SJCRH30 (cell line): ENCODE results near the gene HIBCH. TPM values are rescaled to one million over a fixed set of nuclear protein-coding genes. Genes with fewer than 3 reads are reported as not detected.
"Not testable (repeated sequence)": the region's sequence is repeated elsewhere in the genome, so short reads cannot be mapped to it uniquely, and the experiment has no call there.

ENCODE experiments used
- DNase-seq, 2 experiments: peaks; one replicate each; pipeline ENCODE4 v3.0.0-alpha.2; 2015 to 2020
- H3K27ac ChIP-seq: fragments of 250-450 bp; sonication (Bioruptor Pico); 2 replicates; pipeline ENCODE4 v1.5.1; 2020; ENCODE audit warnings: mild to moderate bottlenecking, moderate library complexity
- H3K27me3 ChIP-seq: fragments of 250-450 bp; sonication (Bioruptor Pico); 2 replicates; pipeline ENCODE4 v1.5.1; 2020; ENCODE audit warnings: mild to moderate bottlenecking, moderate library complexity
- H3K36me3 ChIP-seq: fragments of 250-450 bp; sonication (Bioruptor Pico); 2 replicates; pipeline ENCODE4 v1.5.1; 2020; ENCODE audit warnings: mild to moderate bottlenecking, moderate library complexity
- H3K4me1 ChIP-seq: fragments of 250-450 bp; sonication (Bioruptor Pico); 2 replicates; pipeline ENCODE4 v1.5.1; 2020; ENCODE audit warnings: mild to moderate bottlenecking, moderate library complexity
- H3K4me3 ChIP-seq: fragments of 250-450 bp; sonication (Bioruptor Pico); 2 replicates; pipeline ENCODE4 v1.5.1; 2020; ENCODE audit warnings: mild to moderate bottlenecking, moderate library complexity
- H3K9me3 ChIP-seq: fragments of 250-450 bp; sonication (Bioruptor Pico); replicated peaks from 2 replicates; pipeline ENCODE4 v1.5.1; 2020; ENCODE audit warnings: mild to moderate bottlenecking, moderate library complexity
- total RNA-seq: library from RNA; depleted of rRNA; stranded (reverse); fragments of >200 nt; shearing (Covaris generic); gene quantifications from 2 replicates; pipeline ENCODE4 v1.2.3, GENCODE V29; 2014; rRNA removed

Gene HIBCH, protein sequence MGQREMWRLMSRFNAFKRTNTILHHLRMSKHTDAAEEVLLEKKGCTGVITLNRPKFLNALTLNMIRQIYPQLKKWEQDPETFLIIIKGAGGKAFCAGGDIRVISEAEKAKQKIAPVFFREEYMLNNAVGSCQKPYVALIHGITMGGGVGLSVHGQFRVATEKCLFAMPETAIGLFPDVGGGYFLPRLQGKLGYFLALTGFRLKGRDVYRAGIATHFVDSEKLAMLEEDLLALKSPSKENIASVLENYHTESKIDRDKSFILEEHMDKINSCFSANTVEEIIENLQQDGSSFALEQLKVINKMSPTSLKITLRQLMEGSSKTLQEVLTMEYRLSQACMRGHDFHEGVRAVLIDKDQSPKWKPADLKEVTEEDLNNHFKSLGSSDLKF
- 58.7 and 70.9 TPM in 2 replicates for total RNA-seq

DNA sequence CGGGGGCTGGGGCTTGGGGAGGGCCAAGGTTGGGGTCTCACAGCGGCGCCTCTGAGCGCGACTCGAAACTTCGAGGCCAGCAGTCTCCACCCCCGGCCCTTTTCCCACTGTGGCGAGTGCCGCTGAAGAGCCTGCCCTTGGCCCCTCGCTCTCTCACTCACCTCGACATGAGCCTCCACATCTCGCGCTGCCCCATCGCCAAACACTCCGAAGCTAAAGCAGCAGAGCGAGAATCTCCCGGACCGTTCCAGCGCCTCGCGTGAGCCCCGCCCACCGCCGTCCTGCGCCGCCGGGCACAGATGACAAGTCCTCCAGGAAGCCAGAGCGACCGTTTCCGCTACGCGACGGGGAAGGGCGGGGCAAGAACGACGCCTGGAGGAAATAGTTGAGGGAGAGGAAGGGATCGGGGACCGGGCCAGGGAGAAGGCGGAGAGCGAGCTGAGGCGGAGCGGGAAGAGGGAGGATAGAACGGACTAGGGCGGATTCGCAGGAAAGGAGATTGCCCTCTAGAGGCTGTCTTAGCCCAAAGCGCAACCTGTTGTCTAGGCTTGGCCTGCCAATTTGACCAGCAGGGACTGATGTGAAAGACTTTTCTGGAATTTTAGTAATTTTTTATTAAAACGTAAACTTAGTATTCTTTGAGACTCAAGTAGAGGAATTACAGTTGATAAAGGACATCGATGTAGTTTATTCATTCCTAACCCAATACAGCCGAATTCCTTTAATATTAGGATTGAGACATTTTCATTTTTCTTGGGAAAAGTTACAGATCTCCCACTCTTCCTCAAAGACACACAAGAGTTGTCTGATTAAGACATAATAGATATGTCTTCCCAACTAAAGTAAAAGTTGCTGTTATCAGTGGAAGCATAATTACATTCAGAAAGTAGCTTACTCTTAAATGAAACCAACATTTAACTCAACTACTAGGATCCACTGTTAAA, at the start of gene HIBCH:
Gene HIBCH, minus strand, starts transcription at position 272 of the 944 bp plus-strand sequence. Its CDS starts 76 bp downstream, at position 196.
- Histone ChIP-seq H3K9me3 (no peaks in the 10 kb centered on the region), H3K36me3 (no peaks in the 10 kb centered on the region), H3K27ac (peak within 1 kb of the TSS; percentile 2; the same call in 1 of the 2 replicates), H3K4me3 (peak within 1 kb of the TSS; percentile 62), H3K4me1 (no peaks in the 10 kb centered on the region; the same call in 1 of the 2 replicates), H3K27me3 (no peaks in the 10 kb centered on the region)
- peak; percentile 100 for DNase-seq

DNA sequence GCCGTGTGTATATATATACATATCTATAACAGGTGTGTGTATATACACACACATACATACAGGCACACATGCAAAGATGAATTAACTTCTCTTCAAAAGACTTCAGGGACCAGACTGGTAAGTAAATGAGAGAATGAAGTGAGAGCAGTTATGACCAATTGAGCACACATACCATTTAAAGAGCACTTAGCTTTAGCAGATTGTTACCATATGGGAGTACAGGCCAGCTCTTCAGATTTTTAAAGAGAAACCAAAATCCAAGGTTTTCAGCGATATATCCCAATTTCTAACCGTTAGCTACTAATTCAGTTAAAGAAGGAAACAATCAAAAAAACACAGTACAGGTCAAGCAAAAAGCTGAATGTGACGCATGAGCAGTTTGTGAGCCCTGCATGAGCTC, 47.5 kb upstream of the HIBCH start:
- H3K27ac ChIP-seq: no peak overlapping the region
- peaks cover 37% of the 10 kb centered on the region for H3K36me3 ChIP-seq
- H3K9me3 ChIP-seq: no peaks in the 10 kb centered on the region
- no peaks in the 10 kb centered on the region for H3K27me3 ChIP-seq
- H3K4me1 ChIP-seq: no peaks in the 10 kb centered on the region
- no peak overlapping the region for H3K4me3 ChIP-seq
- DNase-seq: no peak

DNA sequence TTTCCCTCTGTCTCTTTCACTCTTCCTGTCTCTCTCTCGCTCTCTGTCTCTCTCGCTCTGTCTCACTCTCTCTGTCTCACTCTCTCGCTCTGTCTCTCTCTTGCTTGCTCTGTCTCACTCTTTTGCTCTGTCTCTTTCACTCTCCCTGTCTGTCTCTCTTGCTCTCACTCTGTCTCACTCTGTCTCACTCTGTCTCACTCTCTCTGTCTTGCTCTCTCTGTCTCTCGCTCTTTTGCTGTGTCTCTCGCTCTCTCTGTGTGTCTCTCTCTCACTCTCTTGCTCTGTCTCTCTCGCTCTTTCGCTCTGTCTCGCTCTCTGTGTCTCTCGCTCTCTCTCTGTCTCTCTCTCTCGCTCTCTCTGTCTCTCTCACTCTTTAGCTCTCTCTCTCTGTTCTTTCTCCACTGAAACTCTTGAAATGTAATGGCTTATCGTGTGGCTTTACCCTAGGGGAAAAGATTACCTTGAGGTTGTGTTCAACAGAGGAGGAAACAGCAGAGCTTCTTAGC, 46.7 kb upstream of the HIBCH start:
- H3K36me3 ChIP-seq: peaks cover 37% of the 10 kb centered on the region

DNA sequence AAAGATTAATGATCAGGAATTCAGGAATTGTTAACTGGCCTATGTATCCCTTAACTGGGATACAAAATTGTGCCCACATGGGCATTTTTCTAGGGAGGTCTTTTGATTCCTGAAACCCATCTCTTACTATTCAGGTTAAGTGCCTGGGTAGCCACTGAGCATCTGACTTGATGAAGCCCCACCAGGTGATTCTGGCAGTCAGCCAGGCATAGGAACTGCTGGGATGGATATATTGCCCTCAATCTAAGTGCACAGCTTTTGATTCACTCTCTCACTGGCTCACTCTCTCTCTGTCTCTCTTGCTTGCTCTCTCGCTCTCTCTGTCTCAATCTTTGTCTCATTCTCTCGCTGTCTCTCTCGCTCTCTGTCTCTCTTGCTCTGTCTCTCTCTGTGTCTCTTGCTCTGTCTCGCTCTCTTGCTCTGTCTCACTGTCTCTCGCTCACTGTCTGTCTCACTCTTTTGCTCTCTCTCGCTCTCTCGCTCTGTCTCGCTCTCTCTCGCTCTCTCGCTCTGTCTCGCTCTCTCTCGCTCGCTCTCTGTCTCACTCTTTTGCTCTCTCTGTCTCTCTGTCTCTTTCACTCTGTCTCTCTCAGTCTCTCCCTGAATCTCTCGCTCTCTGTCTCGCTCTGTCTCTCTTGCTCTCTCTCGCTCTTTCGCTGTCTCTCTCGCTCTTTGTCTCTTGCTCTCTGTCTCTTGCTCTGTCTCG, 46.0 kb upstream of the HIBCH start:
- H3K4me3 ChIP-seq: no peak overlapping the region
- H3K4me1 ChIP-seq: peaks cover 2% of the 10 kb centered on the region; the same call in 1 of the 2 replicates
- H3K27me3 ChIP-seq: no peaks in the 10 kb centered on the region
- peaks cover 35% of the 10 kb centered on the region for H3K36me3 ChIP-seq
- H3K27ac ChIP-seq: no peak overlapping the region
- no peaks in the 10 kb centered on the region for H3K9me3 ChIP-seq
- DNase-seq: no peak

More for the DNA sequence above, 46.7 kb upstream of the HIBCH start:
- Histone ChIP-seq H3K27me3 (no peaks in the 10 kb centered on the region), H3K4me3 (no peak overlapping the region), H3K27ac (no peak overlapping the region), H3K4me1 (no peaks in the 10 kb centered on the region), H3K9me3 (no peaks in the 10 kb centered on the region)
- no peak for DNase-seq

DNA sequence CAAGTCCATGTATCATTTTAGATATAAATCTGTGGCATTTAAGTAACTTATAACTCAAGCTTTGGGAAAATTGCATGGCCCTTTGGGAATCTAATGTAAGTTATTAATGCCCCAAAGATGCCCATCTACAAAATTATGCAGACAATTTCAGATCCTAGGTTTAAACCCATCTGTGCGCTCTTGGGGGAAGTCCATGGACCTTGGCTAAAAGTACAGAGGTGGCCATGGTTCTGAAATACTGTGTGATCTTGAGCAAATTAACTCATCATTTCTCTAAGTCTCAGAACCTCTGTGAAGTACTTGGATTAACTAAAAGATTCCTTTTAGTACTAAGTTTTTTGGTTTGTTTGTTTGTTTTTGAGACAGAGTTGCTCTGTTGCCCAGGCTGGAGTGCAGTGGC, 43.3 kb upstream of the HIBCH start:
- Histone ChIP-seq H3K36me3 (peaks cover 9% of the 10 kb centered on the region), H3K4me1 (peaks cover 24% of the 10 kb centered on the region), H3K27ac (no peak overlapping the region), H3K4me3 (no peak overlapping the region), H3K9me3 (no peaks in the 10 kb centered on the region), H3K27me3 (no peaks in the 10 kb centered on the region)
- DNase-seq: no peak

DNA sequence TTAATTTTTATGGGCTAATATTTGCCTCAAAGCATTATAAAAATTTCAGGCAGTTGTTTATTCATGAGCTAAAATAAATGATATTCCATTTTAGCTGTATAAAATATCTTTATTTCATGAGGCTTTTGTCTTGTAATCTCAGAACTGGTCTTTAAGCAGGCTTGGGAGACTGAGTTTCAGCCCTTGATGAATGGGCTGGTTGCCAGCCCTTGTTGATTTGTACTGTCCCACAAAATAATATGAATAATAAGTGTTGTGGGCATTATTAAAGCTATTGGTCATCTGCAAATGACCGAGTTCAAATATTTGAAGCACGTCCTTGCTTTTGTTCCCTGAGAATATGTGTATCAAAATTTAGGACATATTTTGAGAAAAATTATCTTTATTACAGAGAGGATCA, 41.9 kb upstream of the HIBCH start:
- no peak for DNase-seq
- no peaks in the 10 kb centered on the region for H3K9me3 ChIP-seq
- H3K27ac ChIP-seq: no peak overlapping the region
- no peaks in the 10 kb centered on the region for H3K27me3 ChIP-seq
- peaks cover 9% of the 10 kb centered on the region for H3K36me3 ChIP-seq
- H3K4me3 ChIP-seq: no peak overlapping the region
- peaks cover 37% of the 10 kb centered on the region for H3K4me1 ChIP-seq

DNA sequence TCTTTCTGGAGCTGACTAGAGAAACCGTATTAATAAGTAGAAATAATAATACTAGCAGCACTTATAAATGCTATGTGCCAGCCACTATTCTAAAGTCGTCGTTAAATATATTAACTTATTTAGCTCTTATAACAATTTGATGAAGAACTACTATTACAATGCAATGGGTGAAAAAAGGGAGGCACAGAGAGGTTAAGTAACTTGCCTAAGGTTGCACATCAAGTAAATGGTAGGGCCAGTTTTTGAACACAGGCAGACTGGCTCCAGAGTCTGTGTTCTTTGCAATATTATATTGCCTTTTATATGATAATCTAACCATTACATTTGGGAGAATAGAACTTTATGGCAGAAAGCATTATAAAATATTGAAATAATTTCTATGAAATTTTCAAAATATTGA, 41.3 kb upstream of the HIBCH start:
- Histone ChIP-seq H3K36me3 (peaks cover 9% of the 10 kb centered on the region), H3K4me1 (peaks cover 43% of the 10 kb centered on the region), H3K27me3 (no peaks in the 10 kb centered on the region), H3K4me3 (no peak overlapping the region), H3K9me3 (no peaks in the 10 kb centered on the region), H3K27ac (no peak overlapping the region)
- no peak for DNase-seq

DNA sequence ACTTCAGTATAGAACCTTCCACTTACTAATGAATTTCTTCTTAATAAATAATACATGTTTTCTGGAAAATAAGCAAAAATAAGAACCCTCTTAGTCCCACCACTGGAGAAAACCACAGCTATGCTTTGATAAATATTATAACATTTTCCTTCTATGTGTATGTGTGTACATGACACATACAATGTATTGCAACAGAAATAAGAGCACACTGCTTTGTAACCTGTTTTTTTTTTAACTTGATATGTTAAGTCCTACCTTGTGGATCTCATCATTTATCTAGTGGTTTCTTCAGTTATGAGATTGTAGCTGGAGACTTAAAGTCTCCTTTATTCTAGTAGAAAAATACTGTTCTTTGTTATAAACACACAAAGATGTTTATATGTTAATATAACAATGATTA, 40.9 kb upstream of the HIBCH start:
- Histone ChIP-seq H3K27me3 (no peaks in the 10 kb centered on the region), H3K9me3 (no peaks in the 10 kb centered on the region), H3K36me3 (peaks cover 9% of the 10 kb centered on the region), H3K4me1 (peaks cover 44% of the 10 kb centered on the region), H3K4me3 (peak overlapping the region; percentile 40), H3K27ac (peak overlapping the region; percentile 27; the same call in 1 of the 2 replicates)
- no peak for DNase-seq

DNA sequence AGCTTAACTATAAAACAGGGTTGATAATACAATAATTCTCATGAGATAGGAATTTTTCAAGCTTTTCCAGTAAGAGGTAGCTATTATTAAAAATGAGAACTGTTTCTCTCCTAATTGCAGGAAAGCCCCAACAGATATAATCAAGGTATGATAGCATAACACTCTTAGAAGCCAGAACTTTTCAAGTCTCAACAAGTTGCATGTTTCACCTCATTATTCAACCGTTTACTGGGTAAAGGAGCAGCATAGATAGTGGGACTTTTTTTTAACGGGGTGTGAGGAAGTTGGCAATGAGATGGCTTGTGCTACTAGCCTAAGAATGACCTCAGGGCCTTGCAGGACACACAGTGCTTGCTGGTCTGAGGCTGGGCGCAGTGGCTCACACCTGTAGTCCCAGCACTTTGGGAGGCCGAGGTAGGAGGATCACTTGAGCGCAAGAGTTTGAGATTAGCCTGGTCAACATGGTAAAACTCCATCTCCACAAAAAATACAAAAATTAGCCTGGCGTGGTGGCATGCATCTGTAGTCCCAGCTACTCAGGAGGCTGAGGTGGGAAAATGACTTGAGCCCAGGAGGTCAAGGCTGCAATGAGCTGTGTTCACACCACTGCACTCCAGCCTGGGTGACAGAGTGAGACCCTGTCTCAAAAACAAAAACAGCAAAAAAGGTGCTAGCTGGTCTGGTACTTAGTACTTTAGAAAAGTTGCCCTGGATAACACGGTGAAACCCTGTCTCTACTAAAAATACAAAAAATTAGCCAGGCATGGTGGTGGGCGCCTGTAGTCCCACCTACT, 39.2 kb upstream of the HIBCH start:
- peaks cover 44% of the 10 kb centered on the region for H3K4me1 ChIP-seq
- H3K27ac ChIP-seq: peak overlapping the region; percentile 27; the same call in 1 of the 2 replicates
- H3K27me3 ChIP-seq, H3K36me3 ChIP-seq, H3K9me3 ChIP-seq, H3K4me3 ChIP-seq, DNase-seq: not testable (repeated sequence)

DNA sequence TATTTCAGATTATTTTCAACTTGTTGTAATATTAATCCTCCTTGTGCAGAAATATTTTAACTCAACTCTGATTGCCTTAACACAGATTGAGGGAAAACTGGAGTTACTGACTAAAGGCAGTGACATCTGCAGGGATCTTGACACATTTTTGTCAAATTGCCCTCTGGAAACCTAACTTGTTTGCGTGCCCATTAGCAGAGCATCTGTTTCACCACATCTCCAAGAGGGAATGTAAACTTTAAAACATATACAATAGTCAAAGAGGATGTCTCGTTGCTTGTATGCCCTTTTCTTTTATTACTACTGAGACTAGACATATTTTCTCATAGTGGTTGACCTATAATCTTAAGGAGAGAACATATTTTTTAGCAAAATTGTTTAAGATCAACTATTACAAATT, 38.0 kb upstream of the HIBCH start:
- DNase-seq: peak; percentile 56 to 79
- peaks cover 4% of the 10 kb centered on the region; the same call in 1 of the 2 replicates for H3K36me3 ChIP-seq

DNA sequence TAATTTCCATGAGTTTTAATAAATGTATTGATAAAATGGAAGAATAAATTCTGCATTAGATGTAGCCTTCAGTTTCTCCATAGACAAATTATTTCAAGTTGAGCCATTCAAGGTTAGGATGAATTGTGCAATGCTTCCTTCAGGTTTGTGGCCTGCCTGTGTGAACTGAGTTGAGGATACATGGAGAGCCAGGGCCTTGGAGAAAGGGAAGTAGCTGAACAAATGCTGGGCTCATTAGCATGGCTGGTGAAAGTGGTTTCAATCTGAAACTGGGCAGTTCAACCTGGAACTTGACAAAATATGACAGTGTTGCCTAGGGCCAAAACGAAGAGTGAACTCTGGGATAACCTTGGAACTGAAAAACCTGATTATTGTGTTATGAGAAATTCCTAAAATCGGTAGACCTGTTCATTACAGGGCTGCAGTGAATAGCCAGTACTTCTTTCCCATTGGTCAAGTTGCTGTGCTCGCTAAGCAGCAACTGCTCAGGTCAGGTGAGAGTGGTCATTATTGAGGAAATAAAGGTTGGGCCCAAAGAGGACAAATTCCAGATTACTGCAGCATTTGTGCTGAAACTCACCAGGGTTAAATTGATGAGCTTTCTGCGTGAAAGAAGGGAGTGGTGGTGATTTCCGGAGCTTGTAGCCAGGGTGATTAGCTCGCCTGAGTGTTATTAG, 36.5 kb upstream of the HIBCH start:
- Histone ChIP-seq H3K27me3 (no peaks in the 10 kb centered on the region), H3K4me3 (no peak overlapping the region)
- DNase-seq: no peak

More for the DNA sequence above, 38.0 kb upstream of the HIBCH start:
- Histone ChIP-seq H3K4me3 (no peak overlapping the region), H3K4me1 (peaks cover 44% of the 10 kb centered on the region), H3K27me3 (no peaks in the 10 kb centered on the region), H3K9me3 (no peaks in the 10 kb centered on the region), H3K27ac (peak overlapping the region; percentile 13; the same call in 1 of the 2 replicates)

DNA sequence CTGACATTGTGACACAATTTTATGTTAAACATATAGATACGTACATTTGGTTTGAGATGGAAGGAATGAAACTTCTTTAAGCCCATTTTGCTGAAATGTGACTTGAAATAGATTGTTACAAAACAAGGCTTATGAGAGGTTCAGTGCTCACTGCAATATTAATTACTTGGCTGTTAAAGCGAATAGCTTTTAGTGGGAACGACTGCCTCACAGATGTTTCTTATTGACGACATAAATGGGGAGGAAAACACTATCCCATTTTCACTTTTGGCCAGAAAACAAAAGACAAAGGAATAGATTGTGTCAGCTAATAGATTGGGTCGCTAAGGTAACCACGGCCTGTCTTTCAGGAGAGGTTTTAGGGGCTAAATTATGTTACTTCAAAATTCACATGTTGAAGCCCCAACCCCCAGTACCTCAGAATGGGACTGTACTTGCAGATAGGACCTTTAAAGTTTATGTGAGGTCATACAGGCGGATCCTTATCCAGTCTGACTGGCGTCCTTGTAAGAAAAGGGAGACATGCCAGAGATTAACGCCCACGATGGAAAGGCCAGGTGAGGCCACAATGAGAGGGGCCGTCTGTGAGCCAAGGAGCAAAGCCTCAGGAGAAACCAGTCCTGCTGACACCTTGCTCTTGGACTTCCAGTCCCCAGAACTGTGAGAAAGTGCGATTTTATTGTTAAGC, 34.5 kb upstream of the HIBCH start:
- Histone ChIP-seq H3K27me3 (no peaks in the 10 kb centered on the region), H3K27ac (no peak overlapping the region), H3K4me1 (peaks cover 31% of the 10 kb centered on the region), H3K9me3 (no peaks in the 10 kb centered on the region), H3K4me3 (no peak overlapping the region), H3K36me3 (peaks cover 6% of the 10 kb centered on the region)
- no peak for DNase-seq

More for the DNA sequence above, 36.5 kb upstream of the HIBCH start:
- Histone ChIP-seq H3K36me3 (peaks cover 6% of the 10 kb centered on the region), H3K4me1 (peaks cover 44% of the 10 kb centered on the region), H3K27ac (no peak overlapping the region), H3K9me3 (no peaks in the 10 kb centered on the region)

DNA sequence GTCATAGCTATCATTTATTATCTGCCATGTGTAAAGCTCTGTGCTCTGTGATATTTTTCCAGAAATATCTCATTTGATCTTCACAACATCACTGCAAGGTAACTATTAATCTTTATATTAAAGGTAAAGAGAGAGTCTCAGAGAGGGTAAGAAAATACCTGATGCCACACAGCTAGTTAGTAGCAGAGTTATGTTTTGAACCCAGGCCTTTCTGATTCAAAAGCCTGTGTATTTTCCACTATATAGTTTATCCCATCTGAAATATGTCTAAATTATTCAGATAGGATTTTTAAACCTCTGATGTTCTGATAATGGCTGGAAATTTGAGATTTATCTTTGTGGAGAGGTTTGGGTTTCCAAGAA, 33.9 kb upstream of the HIBCH start:
- DNase-seq: no peak
- Histone ChIP-seq H3K4me3 (no peak overlapping the region), H3K27ac (no peak overlapping the region), H3K36me3 (peaks cover 6% of the 10 kb centered on the region), H3K27me3 (no peaks in the 10 kb centered on the region), H3K9me3 (no peaks in the 10 kb centered on the region), H3K4me1 (peaks cover 25% of the 10 kb centered on the region)
